ENCODE measurements around the gene ZNF526. TPM values are rescaled to one million over a fixed set of nuclear protein-coding genes. Genes with fewer than 3 reads are reported as not detected.

Gene ZNF526
- total and polyA plus RNA-seq, 4 donors: 2.6 to 12.3 (median 5.5) TPM

DNA sequence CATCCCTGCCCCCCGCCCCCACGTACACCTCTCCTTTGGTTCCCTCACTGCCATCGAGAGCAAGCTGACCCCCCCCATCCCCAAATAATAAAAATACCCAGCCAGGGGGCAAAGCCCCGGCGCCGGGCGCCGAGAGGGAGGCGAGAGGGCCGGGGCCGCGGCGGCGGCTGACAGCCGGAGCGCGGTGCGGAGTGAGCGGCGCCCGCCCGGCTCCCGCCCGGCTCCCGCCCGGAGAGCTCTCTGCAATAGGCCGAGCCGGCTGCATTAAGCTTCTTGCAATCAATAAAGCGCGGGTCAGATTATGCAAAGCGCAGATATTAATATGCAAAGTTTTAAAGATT is 43.5 kb upstream of the ZNF526 start:
- no peaks in the 10 kb centered on the region for H3K27me3 ChIP-seq (ENCODE audit: control insufficient read depth in 1 of 2, insufficient read depth in 2 of 2, low read length in 1 of 2)

DNA sequence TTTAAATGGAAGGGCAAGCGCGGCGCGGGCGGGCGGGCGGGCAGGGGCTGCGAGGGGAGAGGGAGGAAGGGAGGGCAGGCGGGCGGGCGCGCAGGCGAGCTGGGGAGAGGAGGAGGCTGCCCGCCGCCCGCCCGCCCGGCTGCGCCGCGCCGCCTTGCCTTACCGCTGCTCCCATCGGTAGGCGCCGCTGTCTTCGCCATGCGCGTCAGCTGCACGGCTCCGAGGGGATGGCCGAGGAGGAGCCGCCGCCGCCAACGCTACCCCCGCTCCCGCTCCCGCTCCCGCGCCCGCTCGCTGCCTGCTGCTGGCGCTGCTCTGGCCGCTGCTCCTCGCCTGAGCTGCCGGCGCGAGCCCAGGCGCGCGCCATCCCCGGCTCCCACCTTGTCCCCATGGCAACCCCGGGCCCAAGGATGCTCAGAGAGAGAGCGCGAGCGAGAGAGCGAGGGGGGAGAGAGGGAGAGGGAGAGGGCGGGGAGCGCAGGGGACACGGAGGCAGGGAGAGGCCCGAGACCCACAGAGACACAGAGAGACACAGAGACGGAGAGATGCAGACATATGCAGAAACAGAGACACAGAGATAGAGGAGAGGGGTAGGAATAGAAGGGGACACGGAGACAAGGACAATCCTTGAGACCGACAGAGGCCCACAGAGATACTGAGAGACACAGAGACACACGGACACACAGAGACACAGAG is 43.0 kb upstream of the ZNF526 start:
- H3K4me1 ChIP-seq (ENCODE audit: control insufficient read depth in 1 of 2, insufficient read depth in 2 of 2, low read length in 2 of 2): no peaks in the 10 kb centered on the region
- intact Hi-C loops (cut with DNase I): no loop called here
- H3K36me3 ChIP-seq (ENCODE audit: control insufficient read depth in 1 of 2, insufficient read depth in 2 of 2, low read length in 1 of 2): no peaks in the 10 kb centered on the region
- ATAC-seq (ENCODE audit: low FRiP score) (peak; percentile 82), DNase-seq (peak; percentile 85 to 92)
- 1% methylated on average over 35 to 66 of the region's 66 CpGs for WGBS, 2 donors
- H3K9me3 ChIP-seq (ENCODE audit: control insufficient read depth, low read length): no peaks in the 10 kb centered on the region
- H3K27ac ChIP-seq (ENCODE audit: low read depth in 1 of 2, low read length in 2 of 2): no peak overlapping the region
- H3K27me3 ChIP-seq (ENCODE audit: control insufficient read depth in 1 of 2, insufficient read depth in 2 of 2, low read length in 1 of 2): no peaks in the 10 kb centered on the region
- peak overlapping the region; percentile 40 to 52 for H3K4me3 ChIP-seq (ENCODE audit: low read length in 2 of 2)

More for the DNA sequence above, 43.5 kb upstream of the ZNF526 start:
- H3K4me3 ChIP-seq (ENCODE audit: low read length in 2 of 2): peak overlapping the region; percentile 40 to 52
- H3K4me1 ChIP-seq (ENCODE audit: control insufficient read depth in 1 of 2, insufficient read depth in 2 of 2, low read length in 2 of 2): no peaks in the 10 kb centered on the region
- H3K36me3 ChIP-seq (ENCODE audit: control insufficient read depth in 1 of 2, insufficient read depth in 2 of 2, low read length in 1 of 2): no peaks in the 10 kb centered on the region
- 1% methylated on average over 31 of the region's 31 CpGs for WGBS, 2 donors
- ATAC-seq (ENCODE audit: low FRiP score) (no peak), DNase-seq (no peak)
- intact Hi-C loops (cut with DNase I): no loop called here
- H3K9me3 ChIP-seq (ENCODE audit: control insufficient read depth, low read length): no peaks in the 10 kb centered on the region
- H3K27ac ChIP-seq (ENCODE audit: low read depth in 1 of 2, low read length in 2 of 2): no peak overlapping the region

DNA sequence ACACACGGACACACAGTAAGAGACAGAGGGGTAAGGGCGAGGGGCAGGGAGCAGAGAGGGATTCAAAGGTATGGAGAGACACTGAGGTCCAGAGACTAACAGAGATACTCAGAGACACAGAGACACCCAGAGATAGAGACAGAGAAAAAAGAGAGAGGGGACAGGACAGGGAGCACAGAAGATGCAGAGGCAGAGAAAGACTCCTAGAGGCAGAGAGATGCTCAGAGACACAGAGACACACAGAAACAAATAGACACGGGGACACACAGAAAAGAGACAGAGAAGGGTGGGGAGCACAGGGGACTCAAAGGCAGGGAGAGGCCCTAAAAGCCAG is 42.5 kb upstream of the ZNF526 start:
- H3K27me3 ChIP-seq (ENCODE audit: control insufficient read depth in 1 of 2, insufficient read depth in 2 of 2, low read length in 1 of 2): no peaks in the 10 kb centered on the region
- ATAC-seq (ENCODE audit: low FRiP score) (no peak), DNase-seq (peak in 1 of 2 donors; percentile 53)
- H3K4me3 ChIP-seq (ENCODE audit: low read length in 2 of 2): no peak overlapping the region
- no peaks in the 10 kb centered on the region for H3K4me1 ChIP-seq (ENCODE audit: control insufficient read depth in 1 of 2, insufficient read depth in 2 of 2, low read length in 2 of 2)
- no peak overlapping the region for H3K27ac ChIP-seq (ENCODE audit: low read depth in 1 of 2, low read length in 2 of 2)
- 16 to 31% methylated on average over 3 of the region's 3 CpGs for WGBS, 2 donors
- intact Hi-C loops (cut with DNase I): no loop called here
- no peaks in the 10 kb centered on the region for H3K36me3 ChIP-seq (ENCODE audit: control insufficient read depth in 1 of 2, insufficient read depth in 2 of 2, low read length in 1 of 2)
- no peaks in the 10 kb centered on the region for H3K9me3 ChIP-seq (ENCODE audit: control insufficient read depth, low read length)

DNA sequence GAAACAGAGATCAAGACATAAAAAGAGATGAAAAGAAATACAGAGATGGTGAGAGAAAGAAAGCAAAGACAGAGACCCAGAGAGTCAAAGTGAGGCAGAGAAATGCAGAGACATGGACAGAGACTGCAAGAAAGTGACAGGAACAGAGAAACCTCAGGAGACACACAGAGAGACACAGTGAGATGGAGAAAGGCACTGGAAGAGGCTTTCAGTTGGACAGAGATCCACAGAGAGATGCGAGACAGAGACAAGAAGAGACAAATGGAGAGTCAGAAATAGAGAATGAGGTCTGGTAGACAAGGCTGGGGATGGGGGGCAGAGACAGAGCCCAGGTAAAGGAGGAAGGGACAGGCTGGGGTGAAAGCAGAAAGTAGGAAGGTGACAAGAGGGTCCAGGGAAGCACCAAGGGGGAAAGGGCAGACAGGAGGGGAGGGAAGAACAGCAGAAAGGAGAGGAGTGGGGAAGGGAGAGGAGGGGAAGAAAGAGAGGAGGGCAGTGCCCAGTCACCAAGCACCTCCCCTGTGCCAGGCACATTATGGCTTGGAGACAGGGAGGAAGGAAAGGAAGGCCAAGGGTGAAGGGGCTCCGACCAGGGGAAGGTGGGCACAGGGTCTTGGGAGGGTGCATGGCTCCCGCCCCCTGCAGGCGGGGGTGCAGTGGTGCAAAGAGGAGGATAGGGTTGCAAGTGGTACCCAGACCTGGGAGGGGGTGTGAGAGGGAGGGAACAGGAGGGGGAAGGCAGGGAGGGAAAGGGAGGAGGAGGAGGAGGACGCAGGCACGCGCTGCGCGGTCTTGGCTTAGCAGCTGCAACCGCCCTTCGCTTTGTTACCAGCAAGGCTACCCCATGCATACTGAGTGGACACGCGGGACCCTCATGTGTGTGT is 41.1 kb upstream of the ZNF526 start:
- intact Hi-C loops (cut with DNase I): no loop called here

DNA sequence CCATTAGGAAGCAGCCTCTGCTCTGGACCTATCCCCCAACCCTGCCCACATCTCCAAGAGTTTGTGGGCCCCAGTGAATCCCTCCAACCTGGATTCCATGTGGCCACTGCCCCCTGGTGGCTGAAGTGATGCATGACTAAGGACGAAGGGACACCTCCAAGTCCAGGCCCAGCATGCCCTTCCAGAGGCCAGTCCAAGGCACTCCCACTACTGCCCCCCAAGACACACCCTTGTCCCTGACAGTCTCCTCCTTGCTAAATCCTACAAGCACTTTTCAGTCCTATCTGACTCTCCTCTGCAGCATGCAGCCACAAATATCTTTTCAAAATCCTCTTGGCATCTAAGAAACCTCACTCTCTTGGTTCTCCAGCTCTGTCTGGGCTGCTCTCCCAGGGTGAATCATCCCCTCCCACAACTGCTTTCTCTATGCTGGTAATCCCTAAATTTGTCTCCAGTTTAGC is 35.7 kb upstream of the ZNF526 start:
- Histone ChIP-seq H3K36me3 (ENCODE audit: control insufficient read depth in 1 of 2, insufficient read depth in 2 of 2, low read length in 1 of 2) (no peaks in the 10 kb centered on the region), H3K9me3 (ENCODE audit: control insufficient read depth, low read length) (no peaks in the 10 kb centered on the region), H3K27ac (ENCODE audit: low read depth in 1 of 2, low read length in 2 of 2) (no peak overlapping the region), H3K4me1 (ENCODE audit: control insufficient read depth in 1 of 2, insufficient read depth in 2 of 2, low read length in 2 of 2) (no peaks in the 10 kb centered on the region), H3K4me3 (ENCODE audit: low read length in 2 of 2) (no peak overlapping the region), H3K27me3 (ENCODE audit: control insufficient read depth in 1 of 2, insufficient read depth in 2 of 2, low read length in 1 of 2) (no peaks in the 10 kb centered on the region)
- intact Hi-C loops (cut with DNase I): loop anchor here (1.0 to 5.0 kb wide), 3 partner anchors 52 to 76 kb away; partner anchors contain the start of gene POU2F2 (in 2 of the 2)
- peak; percentile 85 to 90 for DNase-seq
- 5 to 10% methylated on average over 1 of the region's 1 CpG for WGBS, 2 donors
- peak; percentile 88 for ATAC-seq (ENCODE audit: low FRiP score)

More for the DNA sequence above, 41.1 kb upstream of the ZNF526 start:
- Histone ChIP-seq H3K27ac (ENCODE audit: low read depth in 1 of 2, low read length in 2 of 2) (no peak overlapping the region), H3K9me3 (ENCODE audit: control insufficient read depth, low read length) (no peaks in the 10 kb centered on the region), H3K4me1 (ENCODE audit: control insufficient read depth in 1 of 2, insufficient read depth in 2 of 2, low read length in 2 of 2) (no peaks in the 10 kb centered on the region), H3K36me3 (ENCODE audit: control insufficient read depth in 1 of 2, insufficient read depth in 2 of 2, low read length in 1 of 2) (no peaks in the 10 kb centered on the region), H3K4me3 (ENCODE audit: low read length in 2 of 2) (no peak overlapping the region), H3K27me3 (ENCODE audit: control insufficient read depth in 1 of 2, insufficient read depth in 2 of 2, low read length in 1 of 2) (no peaks in the 10 kb centered on the region)
- ATAC-seq (ENCODE audit: low FRiP score) (no peak), DNase-seq (no peak)
- WGBS, 2 donors: 7 to 11% methylated on average over 13 of the region's 13 CpGs

DNA sequence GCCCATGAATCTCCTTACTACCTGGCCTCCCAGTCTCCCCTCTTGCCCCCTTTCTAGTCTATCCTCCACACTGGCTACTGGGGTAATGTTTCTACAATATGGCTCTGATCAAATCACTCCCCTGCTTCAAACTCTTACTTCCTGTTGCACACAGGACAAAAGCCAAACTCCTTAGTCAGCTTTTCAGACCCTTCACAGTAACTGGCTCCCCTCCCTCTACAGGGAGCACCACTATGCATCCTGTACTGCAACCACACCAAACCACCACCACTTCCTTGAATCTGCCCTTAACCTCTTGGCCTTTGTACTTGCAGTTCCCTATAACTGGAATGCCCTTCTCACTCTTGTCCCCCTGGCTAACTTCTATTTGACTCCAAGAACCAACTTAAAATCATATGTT is 34.8 kb upstream of the ZNF526 start:
- no peaks in the 10 kb centered on the region for H3K36me3 ChIP-seq (ENCODE audit: control insufficient read depth in 1 of 2, insufficient read depth in 2 of 2, low read length in 1 of 2)
- DNase-seq (no peak), ATAC-seq (ENCODE audit: low FRiP score) (no peak)
- H3K4me1 ChIP-seq (ENCODE audit: control insufficient read depth in 1 of 2, insufficient read depth in 2 of 2, low read length in 2 of 2): no peaks in the 10 kb centered on the region
- no peaks in the 10 kb centered on the region for H3K27me3 ChIP-seq (ENCODE audit: control insufficient read depth in 1 of 2, insufficient read depth in 2 of 2, low read length in 1 of 2)
- no peaks in the 10 kb centered on the region for H3K9me3 ChIP-seq (ENCODE audit: control insufficient read depth, low read length)
- intact Hi-C loops (cut with DNase I): loop anchor here in 1 of 2 donors (2.0 kb wide), 1 partner anchor 52 kb away; the partner anchor contains the start of gene POU2F2
- no peak overlapping the region for H3K27ac ChIP-seq (ENCODE audit: low read depth in 1 of 2, low read length in 2 of 2)
- H3K4me3 ChIP-seq (ENCODE audit: low read length in 2 of 2): no peak overlapping the region

DNA sequence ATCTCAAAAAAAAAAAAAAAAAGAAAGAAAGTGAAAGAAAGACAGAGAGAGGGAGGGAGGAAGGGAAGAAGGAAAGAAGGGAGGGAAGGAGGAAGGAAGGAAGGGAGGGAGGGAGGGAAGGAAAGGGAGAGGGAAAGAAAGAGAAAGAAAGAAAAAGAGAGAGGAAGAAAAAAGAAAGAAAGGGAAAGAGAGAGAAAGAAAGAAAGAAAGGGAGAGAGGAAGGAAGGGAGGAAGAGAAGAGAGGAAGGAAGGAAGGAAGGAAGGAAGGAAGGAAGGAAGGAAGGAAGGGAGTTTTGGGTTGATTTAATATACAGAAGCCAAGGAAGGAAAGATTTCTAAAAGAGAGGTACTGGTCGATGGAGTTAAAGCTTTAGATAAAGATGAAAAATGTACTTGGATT is 31.4 kb upstream of the ZNF526 start:
- H3K4me3 ChIP-seq (ENCODE audit: low read length in 2 of 2): no peak overlapping the region
- H3K9me3 ChIP-seq (ENCODE audit: control insufficient read depth, low read length): no peaks in the 10 kb centered on the region
- DNase-seq: no peak
- no peaks in the 10 kb centered on the region for H3K27me3 ChIP-seq (ENCODE audit: control insufficient read depth in 1 of 2, insufficient read depth in 2 of 2, low read length in 1 of 2)
- intact Hi-C loops (cut with DNase I): no loop called here
- no peaks in the 10 kb centered on the region for H3K4me1 ChIP-seq (ENCODE audit: control insufficient read depth in 1 of 2, insufficient read depth in 2 of 2, low read length in 2 of 2)
- H3K27ac ChIP-seq (ENCODE audit: low read depth in 1 of 2, low read length in 2 of 2): no peak overlapping the region
- 60 to 63% methylated on average over 1 of the region's 1 CpG for WGBS, 2 donors
- no peak for ATAC-seq (ENCODE audit: low FRiP score)
- H3K36me3 ChIP-seq (ENCODE audit: control insufficient read depth in 1 of 2, insufficient read depth in 2 of 2, low read length in 1 of 2): no peaks in the 10 kb centered on the region

DNA sequence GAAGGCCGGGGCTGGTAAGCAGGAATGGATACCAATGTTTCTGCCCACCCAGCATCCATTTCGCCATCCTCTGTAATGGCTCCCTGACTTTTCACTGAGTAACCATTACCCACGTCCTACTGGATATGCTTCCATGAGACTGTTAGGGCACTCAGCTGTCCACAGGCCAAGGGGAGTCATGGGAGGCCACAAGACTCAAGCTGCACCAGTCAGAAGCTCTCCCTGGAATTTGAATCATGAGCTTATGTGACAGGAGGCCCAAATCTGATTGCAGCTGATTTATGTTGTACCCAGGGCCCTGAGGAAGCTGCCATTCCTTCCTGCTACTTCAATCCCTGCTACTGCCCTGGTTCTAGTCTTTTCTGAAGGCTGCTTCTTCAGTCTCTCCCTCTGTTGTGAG is 31.0 kb upstream of the ZNF526 start:
- no peaks in the 10 kb centered on the region for H3K36me3 ChIP-seq (ENCODE audit: control insufficient read depth in 1 of 2, insufficient read depth in 2 of 2, low read length in 1 of 2)
- H3K27ac ChIP-seq (ENCODE audit: low read depth in 1 of 2, low read length in 2 of 2): no peak overlapping the region
- no peaks in the 10 kb centered on the region for H3K4me1 ChIP-seq (ENCODE audit: control insufficient read depth in 1 of 2, insufficient read depth in 2 of 2, low read length in 2 of 2)
- no peaks in the 10 kb centered on the region for H3K27me3 ChIP-seq (ENCODE audit: control insufficient read depth in 1 of 2, insufficient read depth in 2 of 2, low read length in 1 of 2)
- DNase-seq (peak in 1 of 2 donors; percentile 15), ATAC-seq (ENCODE audit: low FRiP score) (no peak)
- H3K4me3 ChIP-seq (ENCODE audit: low read length in 2 of 2): no peak overlapping the region
- H3K9me3 ChIP-seq (ENCODE audit: control insufficient read depth, low read length): no peaks in the 10 kb centered on the region
- 62 to 67% methylated on average over 3 of the region's 3 CpGs for WGBS, 2 donors
- intact Hi-C loops (cut with DNase I): no loop called here

DNA sequence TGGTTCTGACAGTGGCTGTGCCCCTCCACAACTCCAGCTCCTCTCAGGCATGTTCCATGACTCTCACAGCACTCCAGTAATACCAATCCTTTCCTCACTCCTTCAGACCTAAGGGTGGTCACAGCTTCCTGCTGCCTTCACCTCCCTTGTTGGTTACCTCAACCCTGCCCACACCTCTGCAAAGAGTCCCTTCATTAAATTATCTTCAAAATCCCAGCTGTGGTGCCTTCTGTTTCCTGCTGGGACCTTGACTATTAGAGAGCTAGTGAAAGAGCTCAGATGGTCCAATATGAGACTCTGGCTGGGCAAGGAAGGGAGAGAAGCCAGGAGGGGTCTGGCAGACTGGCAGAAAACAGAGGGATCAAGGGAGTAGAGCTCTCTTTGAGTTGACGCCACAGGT is 28.8 kb upstream of the ZNF526 start:
- intact Hi-C loops (cut with DNase I): no loop called here
- H3K36me3 ChIP-seq (ENCODE audit: control insufficient read depth in 1 of 2, insufficient read depth in 2 of 2, low read length in 1 of 2): no peaks in the 10 kb centered on the region
- H3K27ac ChIP-seq (ENCODE audit: low read depth in 1 of 2, low read length in 2 of 2): no peak overlapping the region
- no peaks in the 10 kb centered on the region for H3K9me3 ChIP-seq (ENCODE audit: control insufficient read depth, low read length)
- H3K27me3 ChIP-seq (ENCODE audit: control insufficient read depth in 1 of 2, insufficient read depth in 2 of 2, low read length in 1 of 2): no peaks in the 10 kb centered on the region
- 73 to 86% methylated on average over 1 of the region's 1 CpG for WGBS, 2 donors
- no peak for ATAC-seq (ENCODE audit: low FRiP score)
- DNase-seq: no peak
- H3K4me3 ChIP-seq (ENCODE audit: low read length in 2 of 2): no peak overlapping the region
- no peaks in the 10 kb centered on the region for H3K4me1 ChIP-seq (ENCODE audit: control insufficient read depth in 1 of 2, insufficient read depth in 2 of 2, low read length in 2 of 2)

All from aorta (tissue), 5 donors.